H4 (cell line): ENCODE measurements around the gene DIS3L2. TPM values are rescaled to one million over a fixed set of nuclear protein-coding genes. Genes with fewer than 3 reads are reported as not detected.

Source experiments
- DNase-seq: peaks from one replicate; pipeline ENCODE4 v3.0.0-alpha.2; 2015; ENCODE audit warnings: low spot score
- total RNA-seq: library from RNA; depleted of rRNA; stranded (reverse); fragments of >200 nt; shearing (Covaris generic); gene quantifications from 2 replicates; pipeline ENCODE4 v1.2.3, GENCODE V29; 2014; rRNA removed

Gene DIS3L2
- total RNA-seq, 1 experiment from 2014 or later = 16.7 TPM

- DNase-seq = no peak
These were observed 424.9 kb downstream of the DIS3L2 start for GRCh38 chr2:232386490-232386739.

Other genes starting within 250 kb of the DIS3L2 start
- gene PDE6D, start 180.4 kb upstream of the DIS3L2 start, total RNA-seq = 53.3 and 53.6 TPM in 2 replicates
- gene COPS7B, start 175.3 kb upstream of the DIS3L2 start, total RNA-seq = 14.7 and 21.7 TPM in 2 replicates
- not detected in 2 replicates for gene NPPC, start 35.3 kb upstream of the DIS3L2 start, total RNA-seq